NCI-H774 (cell line): Measurements from ENCODE around the gene MRAS.
"Not testable (repeated sequence)": the region's sequence is repeated elsewhere in the genome, so short reads cannot be mapped to it uniquely, and the experiment has no call there.

ENCODE experiments used
- DNase-seq: peaks from one replicate; lab custom pipeline; 2025; lab: John Stamatoyannopoulos, UW

MRAS gene

DNA sequence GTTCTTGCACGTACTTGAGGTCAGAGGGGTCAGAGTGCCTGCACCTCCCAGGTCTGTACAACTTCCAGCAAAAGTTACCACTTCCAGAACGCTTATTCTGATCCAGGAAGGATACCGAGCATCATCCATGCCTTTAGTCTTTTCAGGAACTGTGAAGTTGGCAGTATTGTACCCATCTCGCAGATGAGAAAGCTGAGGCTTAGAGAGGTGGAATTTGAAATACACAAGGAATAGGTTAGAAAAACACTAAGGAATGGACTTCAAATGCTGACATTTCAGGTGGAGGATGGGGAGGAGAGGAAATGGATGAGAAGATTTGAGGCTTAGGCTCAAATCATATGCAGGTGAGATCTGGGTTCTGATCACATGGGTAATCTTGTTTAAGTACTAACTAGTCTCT lies 97.3 kb downstream of the MRAS start:
- no peak for DNase-seq

DNA sequence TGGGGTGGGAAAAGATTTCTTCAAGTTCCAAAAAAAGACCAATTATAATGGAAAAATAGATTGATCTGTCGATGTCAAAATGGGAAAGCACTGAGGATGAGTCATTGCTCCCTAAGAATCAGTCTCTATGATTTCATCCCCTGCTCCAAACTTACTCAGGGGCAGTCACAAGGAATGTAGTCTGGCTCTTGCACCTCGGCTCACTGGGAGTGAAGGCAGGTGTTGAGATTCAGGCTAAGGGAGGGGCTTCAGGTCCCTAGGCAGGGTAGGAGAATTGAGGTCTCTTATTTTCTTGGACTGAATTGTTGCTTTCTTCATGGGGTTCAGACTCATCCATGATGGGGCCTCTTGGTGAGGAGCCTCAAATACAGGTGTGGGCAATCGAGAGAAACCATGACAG lies 100.3 kb downstream of the MRAS start:
- no peak for DNase-seq

DNA sequence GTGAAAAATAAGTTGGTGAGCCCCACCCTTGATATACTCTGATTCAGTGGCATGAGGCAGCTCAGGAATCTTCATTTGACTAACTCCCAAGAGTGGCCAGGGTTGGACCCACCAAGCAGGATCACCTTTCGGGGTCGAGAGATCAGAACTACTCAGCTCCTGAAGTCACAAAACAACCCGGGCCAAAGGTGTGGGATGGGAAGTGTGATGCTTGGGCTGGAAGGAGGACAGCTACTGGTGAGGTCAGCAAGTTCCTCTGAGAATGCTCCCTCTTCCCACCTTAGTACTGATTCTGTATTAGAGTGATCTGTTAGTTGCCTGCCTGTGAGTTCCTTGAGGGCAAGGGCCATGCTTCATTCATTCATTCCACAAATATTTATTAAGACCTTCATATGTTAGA lies 101.1 kb downstream of the MRAS start:
- DNase-seq = no peak

DNA sequence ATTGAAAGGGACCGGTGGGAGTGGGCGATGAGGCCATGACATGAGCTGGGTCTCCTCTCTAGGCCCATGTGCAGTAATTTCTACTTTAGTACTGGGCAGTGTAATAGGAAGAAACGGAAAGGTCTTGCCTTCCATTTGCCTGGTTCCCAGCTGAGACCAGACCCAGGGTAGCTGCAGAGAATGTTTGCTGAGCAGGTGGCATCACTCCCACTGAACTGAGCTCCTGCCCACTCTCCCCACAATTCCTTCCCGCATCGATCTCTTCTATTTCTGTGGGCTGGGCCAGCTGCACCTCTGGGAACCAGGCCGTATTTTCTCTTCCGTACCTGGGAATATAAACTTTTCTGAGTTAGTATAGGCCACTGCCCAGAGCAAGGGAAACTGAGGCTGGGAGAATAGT lies 101.8 kb downstream of the MRAS start:
- no peak for DNase-seq

DNA sequence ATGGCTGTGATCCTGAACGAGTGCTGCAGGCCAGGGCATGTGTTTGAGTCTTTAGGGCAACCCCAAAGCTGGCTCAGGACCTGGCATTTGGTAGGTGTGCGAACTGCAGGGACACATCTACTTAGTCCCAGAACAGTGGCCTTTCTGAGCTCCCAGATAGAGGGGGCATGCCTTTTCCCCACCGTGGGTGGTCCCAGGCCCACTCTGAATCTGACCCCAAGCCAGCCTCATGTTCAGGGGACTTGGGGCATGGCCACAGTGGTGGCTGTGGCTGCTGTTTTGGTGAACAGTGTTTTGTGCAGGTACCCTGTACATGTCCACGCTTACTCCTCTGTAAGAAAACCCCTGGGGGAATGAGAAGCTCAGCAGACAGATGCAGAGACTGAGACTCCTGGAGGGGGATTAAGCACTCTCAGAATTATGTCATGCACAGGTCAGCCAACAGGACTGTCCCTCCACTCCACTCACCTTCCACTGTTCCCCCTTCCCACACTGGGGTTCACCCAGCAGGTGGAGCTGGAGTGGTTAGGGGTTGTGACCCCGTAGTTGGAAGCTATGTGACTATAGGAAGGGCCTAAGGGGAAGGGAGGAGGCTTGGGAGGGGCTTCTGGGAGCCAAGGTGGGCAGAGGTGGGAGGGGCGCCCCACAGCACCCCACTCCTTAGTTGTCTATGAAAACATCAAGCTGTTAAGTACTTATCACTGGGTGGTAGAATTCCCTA lies 102.5 kb downstream of the MRAS start:
- DNase-seq = no peak

DNA sequence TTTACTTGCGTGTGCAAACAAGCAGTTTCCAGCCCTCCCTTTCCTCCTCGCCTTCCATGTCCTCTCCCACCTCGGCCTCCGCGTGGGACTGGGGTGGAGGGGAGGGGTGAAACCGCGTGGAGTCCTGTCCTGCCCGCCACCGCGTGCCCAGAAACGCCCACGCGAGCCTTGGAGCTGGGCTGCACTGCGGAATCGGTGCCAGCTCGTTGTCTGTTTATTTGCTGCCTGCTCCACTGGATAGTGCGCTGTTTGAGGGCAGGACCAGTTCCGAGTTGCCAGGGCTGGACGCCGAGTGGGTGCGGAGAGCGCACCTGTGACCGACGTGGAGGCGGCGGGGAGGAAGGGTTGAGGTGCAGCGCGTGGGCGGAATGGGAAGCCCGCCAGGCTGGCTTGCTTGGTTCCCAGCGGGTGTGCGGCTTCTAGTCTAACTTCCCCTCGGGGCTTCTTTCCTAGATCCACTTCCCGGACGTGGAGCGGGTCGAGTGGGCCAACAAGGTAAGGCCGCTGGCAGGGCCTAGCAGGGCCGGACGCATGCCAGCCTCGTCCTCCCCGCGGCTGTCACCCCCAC lies 103.3 kb downstream of the MRAS start:
- no peak for DNase-seq

DNA sequence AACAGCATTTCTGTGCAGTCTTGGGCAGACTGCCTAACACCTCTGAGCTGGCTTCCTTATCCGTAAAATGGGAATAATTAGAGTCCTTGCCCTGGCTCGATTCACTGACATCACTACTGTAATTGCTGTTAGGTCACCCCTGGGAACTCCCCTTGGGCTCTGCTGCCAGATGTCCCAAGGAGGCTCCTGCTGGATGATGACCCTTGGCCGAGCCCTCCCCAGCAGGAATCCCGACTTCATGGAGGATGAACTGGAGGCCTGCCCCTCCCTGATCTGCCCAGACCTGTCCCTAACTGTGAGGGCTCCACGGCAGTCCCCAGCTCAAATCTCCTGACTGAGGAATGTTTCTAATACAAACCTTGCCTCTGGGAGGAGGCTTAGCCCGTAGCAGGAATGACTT lies 104.1 kb downstream of the MRAS start:
- no peak for DNase-seq

DNA sequence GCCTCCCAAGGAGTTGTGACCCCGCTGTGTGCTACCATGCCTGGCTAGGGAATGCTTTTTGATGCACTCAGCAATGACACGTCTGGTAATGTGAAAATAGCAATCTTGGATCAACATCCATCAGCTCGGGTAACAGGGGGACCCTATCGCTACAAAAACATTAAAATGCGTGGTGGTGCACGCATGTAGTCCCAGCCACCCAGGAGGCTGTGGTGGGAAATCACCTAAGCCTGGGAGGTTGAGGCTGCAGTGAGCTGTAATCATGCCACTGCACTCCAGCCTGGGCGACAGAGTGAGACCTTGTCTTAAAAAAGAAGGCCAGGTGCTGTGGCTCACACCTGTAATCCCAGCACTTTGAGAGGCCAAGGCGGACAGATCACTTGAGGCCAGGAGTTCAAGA lies 105.6 kb downstream of the MRAS start:
- not testable (repeated sequence) for DNase-seq
